Dermis microvascular lymphatic vessel endothelial cell (primary cell): ENCODE results near the gene HNRNPC. TPM values are rescaled to one million over a fixed set of nuclear protein-coding genes. Genes with fewer than 3 reads are reported as not detected.
"Not testable (repeated sequence)": the region's sequence is repeated elsewhere in the genome, so short reads cannot be mapped to it uniquely, and the experiment has no call there.

Source experiments
- DNase-seq, 2 donors: peaks; one replicate each; pipeline versions ENCODE4 v3.0.0 to v3.0.0-alpha.2; 2010; ENCODE audit warnings: low read depth in 2 of 2
- total RNA-seq: library from RNA; depleted of rRNA; stranded (reverse); fragments of >200 nt; gene quantifications from 2 replicates; pipeline ENCODE4 v1.2.1, GENCODE V29; 2014

HNRNPC gene
- total RNA-seq, 1 donor from 2014 or later, result 693 TPM

DNA sequence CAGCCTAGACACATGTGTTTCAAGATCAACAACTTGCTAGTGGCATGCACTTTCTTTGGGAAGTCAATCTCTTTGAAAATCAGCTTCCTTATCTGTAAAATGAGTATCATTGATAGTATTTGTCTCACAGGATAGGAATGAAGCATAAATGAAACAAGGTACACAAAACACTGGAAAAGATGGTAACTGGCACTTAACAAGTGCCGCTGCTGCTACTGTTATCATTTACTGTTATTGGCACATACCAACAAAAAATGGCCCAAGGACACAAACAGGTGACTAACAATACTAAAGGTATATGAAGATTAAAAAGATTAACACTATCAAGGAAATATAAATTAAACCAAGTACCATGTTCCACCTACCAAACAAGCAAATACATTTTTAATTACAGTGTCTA lies 20.9 kb downstream of the HNRNPC start:
- DNase-seq, result no peak

GRCh38 chr14:21245813-21246212 lies 23.4 kb downstream of the HNRNPC start:
- DNase-seq, result no peak

DNA sequence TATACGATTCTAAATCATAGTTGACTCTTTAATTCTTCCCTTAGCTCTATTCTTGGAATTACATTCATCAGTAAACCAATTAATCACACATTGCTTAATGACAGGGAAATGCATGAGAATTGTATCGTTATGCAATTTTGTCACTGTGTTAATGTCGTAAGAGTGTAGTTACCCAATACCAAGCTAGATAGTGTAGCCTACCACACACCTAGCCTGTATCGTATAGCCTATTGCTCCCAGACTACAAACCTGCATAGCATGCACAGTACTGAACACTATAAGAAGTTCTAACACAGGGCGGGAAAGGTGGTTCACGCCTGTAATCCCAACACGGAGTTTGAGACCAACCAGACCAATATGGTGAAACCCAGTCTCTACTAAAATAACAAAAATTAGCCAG lies 24.7 kb downstream of the HNRNPC start:
- no peak for DNase-seq

DNA sequence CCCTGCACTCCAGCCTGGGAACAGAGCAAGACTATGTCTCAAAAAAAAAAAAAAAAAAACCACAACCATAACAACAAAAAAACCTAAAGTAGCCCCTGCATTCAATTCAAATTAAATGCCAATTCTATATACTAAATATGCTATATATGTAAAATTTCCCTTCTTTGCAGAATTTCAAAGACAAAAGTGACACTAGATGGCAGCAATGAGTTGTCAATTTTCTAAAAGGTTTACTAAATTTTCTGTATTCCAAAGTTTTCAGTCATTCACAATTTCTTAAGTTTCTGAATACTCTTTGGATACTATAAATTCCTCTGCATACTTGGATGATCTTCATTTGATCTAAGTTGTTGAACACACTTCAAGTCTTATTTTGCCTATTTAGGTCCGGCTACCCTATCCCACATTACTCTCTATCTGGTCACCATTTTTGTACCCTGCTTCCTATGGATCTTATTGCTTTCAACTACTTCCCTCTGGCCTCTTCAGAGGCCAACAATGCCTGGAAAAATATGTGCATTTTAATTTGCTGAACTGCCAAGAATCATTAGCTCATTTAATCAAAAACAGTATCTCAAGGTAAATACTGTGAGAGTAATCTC lies 27.9 kb downstream of the HNRNPC start:
- peak; percentile 24 to 31 for DNase-seq

- no peak for DNase-seq
Measured at GRCh38 chr14:21240417-21240816, 28.8 kb downstream of the HNRNPC start.

GRCh38 chr14:21238823-21239518 lies 30.3 kb downstream of the HNRNPC start:
- DNase-seq, result no peak

DNA sequence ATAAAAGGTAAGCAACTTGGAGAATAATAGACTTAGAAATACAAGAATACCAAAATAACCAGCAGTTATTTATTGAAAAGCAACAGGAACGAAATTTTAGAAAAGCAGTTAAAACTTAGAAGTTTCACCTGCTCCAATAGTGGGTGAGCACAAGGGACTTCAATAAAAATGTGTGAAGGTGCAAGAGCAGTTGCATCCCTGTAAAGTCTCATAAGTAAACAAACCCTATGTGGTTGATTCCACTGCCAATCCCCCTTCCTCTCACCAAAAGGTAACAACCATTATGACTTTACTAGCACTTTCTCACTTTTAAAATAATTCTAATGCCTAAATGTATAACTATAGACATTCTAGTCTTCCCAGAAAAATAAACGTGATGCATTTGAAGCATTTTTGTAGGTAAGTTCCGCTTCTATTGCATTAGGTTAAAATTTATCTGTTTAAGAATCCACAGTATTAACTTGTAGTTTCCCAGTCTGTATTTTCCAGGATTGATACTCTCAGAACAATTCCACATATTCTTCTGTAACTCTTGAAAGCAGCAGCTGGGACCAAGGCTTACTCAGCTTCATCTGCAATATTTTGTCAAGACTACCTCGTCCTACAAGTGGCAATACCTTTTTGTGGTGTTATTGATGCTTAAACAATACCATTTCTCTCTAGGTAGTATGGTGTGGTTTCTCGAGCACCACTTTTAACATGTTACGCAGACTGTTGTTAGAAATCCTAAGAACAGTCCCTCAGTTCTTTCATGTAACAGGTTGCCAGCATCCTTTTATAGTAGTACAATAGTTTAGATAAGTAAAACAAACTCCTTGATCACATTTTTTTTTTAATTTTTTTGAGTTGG lies 32.1 kb downstream of the HNRNPC start:
- no peak for DNase-seq

DNA sequence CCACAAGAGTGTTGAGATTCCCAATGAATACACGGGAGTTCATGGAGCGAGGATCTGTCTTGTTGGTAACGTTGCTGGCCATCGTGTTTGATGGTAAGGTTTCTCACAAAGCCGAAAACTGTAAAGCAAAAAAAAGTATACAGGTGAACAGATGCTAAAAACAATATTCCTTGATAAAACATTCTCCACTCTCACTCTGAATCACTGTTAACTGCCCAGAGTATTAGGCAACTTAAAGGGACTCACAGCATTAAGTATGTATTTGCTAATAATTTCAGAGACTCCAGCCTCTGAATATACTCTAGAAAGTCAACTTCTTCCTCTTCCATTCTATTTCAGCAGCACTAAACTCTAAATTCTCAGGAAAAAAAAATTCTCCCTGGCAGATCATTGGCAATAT lies 35.1 kb downstream of the HNRNPC start:
- DNase-seq, result no peak

- peak; percentile 10 to 17 for DNase-seq
Measured at GRCh38 chr14:21233457-21234076, 35.7 kb downstream of the HNRNPC start.

DNA sequence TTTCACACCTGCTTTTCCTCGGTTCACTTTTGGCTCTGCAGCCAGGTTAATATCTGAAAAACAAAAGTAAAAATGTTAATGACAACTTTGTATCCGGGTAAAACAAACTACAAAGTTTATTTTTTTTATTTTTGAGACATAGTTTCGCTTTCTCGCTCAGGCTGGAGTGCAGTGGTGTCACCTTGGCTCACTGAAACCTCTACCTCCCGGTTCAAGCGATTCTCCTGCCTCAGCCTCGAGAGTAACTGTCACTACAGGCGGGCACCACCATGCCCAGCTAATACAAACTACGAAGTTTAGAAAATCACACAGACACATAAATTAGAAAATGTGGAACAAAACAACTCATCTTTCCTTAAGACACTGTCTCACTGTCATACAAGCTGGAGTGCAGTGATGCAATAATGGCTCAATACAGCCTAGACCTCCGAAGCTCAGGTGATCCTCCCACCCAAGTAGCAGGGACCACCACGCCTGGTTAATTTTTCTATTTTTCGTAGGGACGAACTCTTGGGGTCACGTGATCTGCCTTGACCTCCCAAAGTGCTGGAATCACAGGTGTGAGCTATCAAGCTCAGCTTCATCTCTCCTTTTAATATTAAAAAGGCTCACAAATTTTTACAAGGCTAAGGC lies 38.1 kb downstream of the HNRNPC start:
- DNase-seq, result no peak

GRCh38 chr14:21229821-21230220 lies 39.4 kb downstream of the HNRNPC start:
- DNase-seq, result no peak

DNA sequence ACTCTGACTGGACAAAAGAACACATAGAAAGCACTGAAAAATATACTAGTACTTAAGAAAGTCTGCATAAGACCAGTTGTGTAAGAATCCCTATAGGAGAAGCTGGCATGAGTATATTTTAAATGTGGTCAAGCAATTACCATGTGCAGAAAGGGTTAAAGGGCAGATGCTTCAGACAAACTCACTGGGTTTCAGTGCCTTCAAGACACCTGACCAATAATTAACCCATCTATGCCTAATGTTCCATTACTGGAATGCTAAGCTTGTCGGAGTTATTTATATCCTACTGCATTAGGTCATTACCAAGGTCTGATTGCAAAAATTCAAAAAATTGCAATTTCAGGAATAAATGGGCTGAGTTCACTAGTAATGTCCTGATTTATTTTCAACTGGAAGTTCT lies 41.3 kb downstream of the HNRNPC start:
- no peak for DNase-seq

GRCh38 chr14:21227150-21227549 lies 42.1 kb downstream of the HNRNPC start:
- DNase-seq, result no peak

GRCh38 chr14:21226467-21226866 lies 42.8 kb downstream of the HNRNPC start:
- DNase-seq, result no peak

DNA sequence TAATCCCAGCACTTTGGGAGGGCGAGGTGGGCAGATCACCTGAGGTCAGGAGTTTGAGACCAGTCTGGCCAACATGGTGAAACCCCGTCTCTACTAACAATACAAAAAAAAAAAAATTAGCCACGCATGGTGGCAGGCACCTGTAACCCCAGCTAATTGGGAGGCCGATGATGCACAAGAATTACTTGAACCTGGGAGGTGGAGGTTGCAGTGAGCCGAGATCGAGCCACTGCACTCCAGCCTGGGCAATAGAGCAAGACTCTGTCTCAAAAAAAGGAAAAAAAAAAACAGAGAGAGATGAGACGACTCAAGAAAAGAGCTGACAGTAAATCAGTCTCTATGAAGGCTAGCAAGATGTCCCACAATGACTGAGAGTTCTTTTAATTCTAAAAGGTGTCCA lies 44.1 kb downstream of the HNRNPC start:
- not testable (repeated sequence) for DNase-seq

DNA sequence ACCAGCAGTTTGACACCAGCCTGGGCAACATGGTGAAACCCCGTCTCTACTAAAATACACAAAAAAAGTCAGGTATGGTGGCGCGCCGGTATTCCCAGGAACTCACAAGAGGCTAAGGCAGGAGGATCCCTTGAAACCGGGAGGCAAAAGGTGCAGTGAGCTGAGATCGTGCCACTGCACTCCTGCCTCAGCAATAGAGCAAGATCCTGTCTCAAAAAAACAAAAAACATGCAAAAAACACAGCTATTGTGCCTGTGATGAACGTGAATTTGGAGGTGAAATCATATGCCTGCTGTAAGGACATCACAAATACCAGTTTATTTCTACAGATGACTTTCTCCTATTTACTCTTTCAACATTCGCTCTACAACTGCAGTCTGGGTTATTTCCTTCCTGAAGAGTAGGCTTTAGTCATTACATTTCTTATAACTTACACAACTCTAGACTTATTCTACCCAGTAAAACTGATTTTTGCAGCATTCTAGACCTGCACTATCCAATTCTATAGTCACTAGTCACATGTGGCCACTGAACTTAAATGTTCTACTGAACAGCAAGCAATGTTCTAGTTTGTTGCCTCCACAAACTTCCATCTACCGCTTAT lies 48.3 kb downstream of the HNRNPC start:
- DNase-seq, result peak in 1 of 2 donors; percentile 32

GRCh38 chr14:21219561-21220111 lies 49.6 kb downstream of the HNRNPC start:
- no peak for DNase-seq

DNA sequence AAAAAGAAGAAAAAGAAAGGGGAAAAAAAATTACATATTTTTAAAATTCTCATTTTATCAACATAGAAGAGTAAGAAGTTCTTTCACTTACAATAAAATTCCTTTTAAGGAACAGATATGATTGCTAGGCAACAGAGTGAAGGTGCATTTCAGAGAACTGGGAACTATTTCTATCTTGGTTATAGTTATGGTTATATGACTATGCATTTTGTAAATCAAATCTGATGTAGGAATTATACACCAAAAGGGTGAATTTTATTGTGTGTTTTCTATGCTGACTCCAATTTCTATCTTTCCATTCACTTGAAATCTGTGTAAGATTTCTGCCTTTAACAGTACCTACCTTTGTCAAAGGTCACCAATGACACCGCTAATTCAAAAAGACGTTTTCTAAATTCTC lies 50.1 kb downstream of the HNRNPC start:
- DNase-seq, result no peak

DNA sequence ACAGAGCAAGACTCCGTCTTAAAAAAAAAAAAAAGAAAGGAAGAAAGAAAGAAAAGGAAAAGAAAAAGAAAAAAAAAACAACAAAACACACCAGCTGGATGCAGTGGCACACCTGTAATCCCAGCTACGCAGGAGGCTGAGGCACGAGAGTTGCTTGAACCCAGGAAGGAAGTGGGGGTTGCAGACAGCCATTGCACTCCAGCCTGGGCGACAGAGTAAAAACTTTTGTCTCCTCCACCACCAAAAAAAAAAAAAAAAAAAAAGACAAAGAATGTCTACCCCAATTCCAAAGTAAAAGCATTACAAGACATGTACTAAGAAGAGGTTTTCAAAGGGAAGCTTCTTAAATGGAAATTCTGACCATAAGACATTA lies 53.4 kb downstream of the HNRNPC start:
- no peak for DNase-seq

DNA sequence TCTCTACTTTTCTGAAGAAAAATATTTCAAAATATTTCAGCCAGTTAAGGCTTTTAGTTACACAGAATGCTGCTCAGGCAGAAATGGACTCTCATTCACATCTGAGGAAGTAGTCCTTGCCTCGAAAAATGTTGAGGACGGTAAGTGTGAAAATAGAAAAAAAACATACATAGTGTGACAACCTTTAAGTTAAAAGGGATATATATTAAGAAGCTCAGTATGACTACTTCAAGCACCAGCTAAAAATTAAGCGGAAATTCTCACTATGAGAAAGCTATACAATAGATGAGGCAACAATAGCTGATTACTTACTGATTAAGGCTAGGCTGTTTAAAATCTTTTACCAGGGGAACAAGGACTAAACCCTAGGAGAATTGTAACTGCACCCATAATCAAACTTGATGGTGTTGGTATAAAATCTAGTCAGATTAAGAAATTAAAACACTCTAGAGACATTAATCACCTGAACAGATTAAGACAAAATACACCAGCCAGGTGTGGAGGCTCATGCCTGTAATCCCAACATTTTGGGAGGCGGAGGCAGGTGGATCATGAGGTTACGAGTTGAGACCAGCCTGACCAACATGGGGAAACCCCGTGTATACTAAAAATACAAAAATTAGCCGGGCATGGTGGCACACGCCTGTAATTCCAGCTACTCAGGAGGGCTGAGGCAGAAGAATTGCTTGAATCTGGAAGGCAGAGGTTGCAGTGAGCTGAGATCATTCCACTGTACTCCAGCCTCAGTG lies 53.9 kb downstream of the HNRNPC start:
- DNase-seq, result no peak
